ENCODE measurements around the gene TSPAN11. TPM values are rescaled to one million over a fixed set of nuclear protein-coding genes. Genes with fewer than 3 reads are reported as not detected.

TSPAN11 gene
- total and polyA plus RNA-seq, 2 experiments from 2014 or later: 2.1 to 6.0 TPM

DNA sequence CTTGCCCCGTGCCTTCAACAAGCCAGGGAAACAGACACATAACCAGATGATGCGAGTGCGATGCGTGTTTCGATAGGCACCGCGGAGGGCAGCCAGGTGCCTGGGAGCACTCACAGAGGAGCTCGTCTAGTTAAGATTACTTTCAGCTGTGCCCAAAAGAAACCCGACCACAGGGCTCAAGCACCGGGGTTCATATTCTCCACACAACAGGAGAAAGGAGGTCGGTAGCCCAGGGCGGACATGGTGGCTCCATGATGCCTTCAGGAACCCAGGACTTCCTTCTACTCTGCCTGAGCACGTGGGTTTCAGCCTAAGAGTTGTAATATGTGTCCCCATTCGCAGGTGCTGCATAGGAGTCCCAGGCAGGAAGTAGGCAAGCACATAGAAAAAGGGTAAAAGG is 93.4 kb downstream of the TSPAN11 start:
- Histone ChIP-seq H3K27me3 (ENCODE audit: insufficient read depth) (no peaks in the 10 kb centered on the region), H3K36me3 (ENCODE audit: insufficient read depth) (no peaks in the 10 kb centered on the region), H3K27ac (ENCODE audit: low read depth) (no peak overlapping the region), H3K9me2 (ENCODE audit: insufficient read depth) (no peaks in the 10 kb centered on the region), H3K4me2 (no peak overlapping the region), H2AFZ (no peak overlapping the region), H3K79me2 (replicated peaks; ENCODE audit: insufficient read depth) (no peaks in the 10 kb centered on the region), H4K20me1 (replicated peaks; ENCODE audit: insufficient read depth) (no peaks in the 10 kb centered on the region), H3K4me1 (ENCODE audit: insufficient read depth) (no peaks in the 10 kb centered on the region), H3F3A (replicated peaks; ENCODE audit: low read depth) (no peaks in the 10 kb centered on the region), H3K4me3 (no peak overlapping the region)
- Mint-ChIP-seq H3K36me3 (ENCODE audit: low read depth) (peaks cover 6% of the 10 kb centered on the region; the same call in 2 of the 3 replicates), H3K4me1 (peaks cover 33% of the 10 kb centered on the region), H3K27me3 (ENCODE audit: insufficient read depth, low read depth, poor library complexity) (peaks cover 11% of the 10 kb centered on the region), H3K9me3 (peaks cover 6% of the 10 kb centered on the region; the same call in 2 of the 3 replicates), H3K27ac (no peak overlapping the region), H3K4me3 (no peak overlapping the region)
- no peak for TF ChIP-seq JUNB (IDR thresholded peaks at IDR 0.05; ENCODE audit: unreplicated experiment)
- ATAC-seq: no peak
- DNase-seq (ENCODE audit: low spot score): no peak

DNA sequence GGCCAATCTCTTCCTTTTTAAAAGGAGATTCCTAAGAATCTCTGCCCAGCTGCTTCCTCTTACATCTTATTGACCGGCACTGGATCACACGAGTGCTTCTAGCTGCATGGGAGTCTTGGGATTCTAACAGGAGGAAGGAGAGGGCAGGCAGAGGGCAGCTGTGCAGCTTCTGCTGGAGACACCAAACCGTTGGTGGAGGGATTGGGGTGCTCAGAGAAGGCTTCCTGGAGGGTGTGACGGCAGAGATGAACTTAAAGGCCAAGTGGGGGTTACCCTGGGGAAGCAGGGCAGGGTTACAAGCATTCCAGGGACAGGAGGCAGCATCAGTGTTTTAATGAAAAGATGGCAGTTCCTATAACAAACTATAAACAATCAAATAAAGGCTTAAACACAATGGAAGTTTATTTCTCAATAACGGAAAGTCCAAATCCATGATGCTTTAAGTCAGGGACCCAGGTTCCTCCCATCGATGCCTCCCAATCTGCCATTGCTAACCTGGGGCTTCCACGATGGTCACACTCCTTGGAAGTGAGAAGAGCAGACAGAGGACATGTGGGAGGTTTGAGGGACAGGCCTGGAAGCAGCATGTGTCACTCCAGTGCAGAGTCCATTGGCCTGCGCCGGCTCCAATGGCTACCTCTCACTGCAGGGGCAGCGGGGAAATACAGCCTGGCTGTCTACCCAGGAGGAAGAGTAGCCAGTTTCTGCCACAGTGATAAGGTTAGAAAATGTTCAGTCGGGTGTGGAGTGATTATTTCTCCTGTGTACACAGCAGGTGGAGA is 94.0 kb downstream of the TSPAN11 start:
- Histone ChIP-seq H2AFZ (no peak overlapping the region), H3K27me3 (ENCODE audit: insufficient read depth) (no peaks in the 10 kb centered on the region), H3K4me2 (no peak overlapping the region), H4K20me1 (replicated peaks; ENCODE audit: insufficient read depth) (no peaks in the 10 kb centered on the region), H3F3A (replicated peaks; ENCODE audit: low read depth) (no peaks in the 10 kb centered on the region), H3K27ac (ENCODE audit: low read depth) (no peak overlapping the region), H3K79me2 (replicated peaks; ENCODE audit: insufficient read depth) (no peaks in the 10 kb centered on the region), H3K4me1 (ENCODE audit: insufficient read depth) (no peaks in the 10 kb centered on the region), H3K4me3 (no peak overlapping the region), H3K9me2 (ENCODE audit: insufficient read depth) (no peaks in the 10 kb centered on the region), H3K36me3 (ENCODE audit: insufficient read depth) (no peaks in the 10 kb centered on the region)
- DNase-seq (ENCODE audit: low spot score): no peak
- H3K27me3 Mint-ChIP-seq (ENCODE audit: insufficient read depth, low read depth, poor library complexity): peaks cover 7% of the 10 kb centered on the region
- H3K4me3 Mint-ChIP-seq: no peak overlapping the region
- ATAC-seq: no peak
- peaks cover 27% of the 10 kb centered on the region for H3K4me1 Mint-ChIP-seq
- H3K27ac Mint-ChIP-seq: no peak overlapping the region
- peaks cover 6% of the 10 kb centered on the region for H3K36me3 Mint-ChIP-seq (ENCODE audit: low read depth)
- peaks cover 6% of the 10 kb centered on the region; the same call in 2 of the 3 replicates for H3K9me3 Mint-ChIP-seq
- no peak for TF ChIP-seq POLR2AphosphoS5 (IDR thresholded peaks at IDR 0.05; ENCODE audit: low read depth)
- no peak for TF ChIP-seq EZH2phosphoT487 (IDR thresholded peaks at IDR 0.05; ENCODE audit: unreplicated experiment)
- no peak for TF ChIP-seq ZNF114 (CRISPR knock-in tag; IDR thresholded peaks at IDR 0.05)
- TF ChIP-seq ZNF331 (CRISPR knock-in tag; IDR thresholded peaks at IDR 0.05; ENCODE audit: low read depth): no peak
- TF ChIP-seq CREB1 (CRISPR knock-in tag; IDR thresholded peaks at IDR 0.05; ENCODE audit: low read depth): no peak
- TF ChIP-seq JUNB (IDR thresholded peaks at IDR 0.05; ENCODE audit: unreplicated experiment): no peak
- no peak for TF ChIP-seq EZH2 (IDR thresholded peaks at IDR 0.05; ENCODE audit: low read depth, unreplicated experiment)
- TF ChIP-seq, protein P1, sequence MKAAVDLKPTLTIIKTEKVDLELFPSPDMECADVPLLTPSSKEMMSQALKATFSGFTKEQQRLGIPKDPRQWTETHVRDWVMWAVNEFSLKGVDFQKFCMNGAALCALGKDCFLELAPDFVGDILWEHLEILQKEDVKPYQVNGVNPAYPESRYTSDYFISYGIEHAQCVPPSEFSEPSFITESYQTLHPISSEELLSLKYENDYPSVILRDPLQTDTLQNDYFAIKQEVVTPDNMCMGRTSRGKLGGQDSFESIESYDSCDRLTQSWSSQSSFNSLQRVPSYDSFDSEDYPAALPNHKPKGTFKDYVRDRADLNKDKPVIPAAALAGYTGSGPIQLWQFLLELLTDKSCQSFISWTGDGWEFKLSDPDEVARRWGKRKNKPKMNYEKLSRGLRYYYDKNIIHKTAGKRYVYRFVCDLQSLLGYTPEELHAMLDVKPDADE (IDR thresholded peaks at IDR 0.05): no peak
- TF ChIP-seq NANOG (IDR thresholded peaks at IDR 0.05; ENCODE audit: borderline replicate concordance): no peak
- TF ChIP-seq STAT1 (IDR thresholded peaks at IDR 0.05; ENCODE audit: unreplicated experiment): no peak
- TF ChIP-seq, protein P2, sequence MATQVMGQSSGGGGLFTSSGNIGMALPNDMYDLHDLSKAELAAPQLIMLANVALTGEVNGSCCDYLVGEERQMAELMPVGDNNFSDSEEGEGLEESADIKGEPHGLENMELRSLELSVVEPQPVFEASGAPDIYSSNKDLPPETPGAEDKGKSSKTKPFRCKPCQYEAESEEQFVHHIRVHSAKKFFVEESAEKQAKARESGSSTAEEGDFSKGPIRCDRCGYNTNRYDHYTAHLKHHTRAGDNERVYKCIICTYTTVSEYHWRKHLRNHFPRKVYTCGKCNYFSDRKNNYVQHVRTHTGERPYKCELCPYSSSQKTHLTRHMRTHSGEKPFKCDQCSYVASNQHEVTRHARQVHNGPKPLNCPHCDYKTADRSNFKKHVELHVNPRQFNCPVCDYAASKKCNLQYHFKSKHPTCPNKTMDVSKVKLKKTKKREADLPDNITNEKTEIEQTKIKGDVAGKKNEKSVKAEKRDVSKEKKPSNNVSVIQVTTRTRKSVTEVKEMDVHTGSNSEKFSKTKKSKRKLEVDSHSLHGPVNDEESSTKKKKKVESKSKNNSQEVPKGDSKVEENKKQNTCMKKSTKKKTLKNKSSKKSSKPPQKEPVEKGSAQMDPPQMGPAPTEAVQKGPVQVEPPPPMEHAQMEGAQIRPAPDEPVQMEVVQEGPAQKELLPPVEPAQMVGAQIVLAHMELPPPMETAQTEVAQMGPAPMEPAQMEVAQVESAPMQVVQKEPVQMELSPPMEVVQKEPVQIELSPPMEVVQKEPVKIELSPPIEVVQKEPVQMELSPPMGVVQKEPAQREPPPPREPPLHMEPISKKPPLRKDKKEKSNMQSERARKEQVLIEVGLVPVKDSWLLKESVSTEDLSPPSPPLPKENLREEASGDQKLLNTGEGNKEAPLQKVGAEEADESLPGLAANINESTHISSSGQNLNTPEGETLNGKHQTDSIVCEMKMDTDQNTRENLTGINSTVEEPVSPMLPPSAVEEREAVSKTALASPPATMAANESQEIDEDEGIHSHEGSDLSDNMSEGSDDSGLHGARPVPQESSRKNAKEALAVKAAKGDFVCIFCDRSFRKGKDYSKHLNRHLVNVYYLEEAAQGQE (IDR thresholded peaks at IDR 0.05; ENCODE audit: unreplicated experiment): no peak

Measured in GM23338 (cell line).